22Rv1 (cell line): ENCODE results near the gene GDE1.

Experiments
- ZFX ChIP-seq: fragments of 450-650 bp; IDR thresholded peaks from 2 replicates; pipeline ENCODE4 v1.6.1; 2017; ENCODE audit warnings: antibody characterized with exemption, borderline replicate concordance
- TF ChIP-seq, protein P1 (sequence below): fragments of 450-650 bp; IDR thresholded peaks from 2 replicates; pipeline ENCODE4 v1.5.1; 2017; ENCODE audit warnings: mild to moderate bottlenecking

GRCh38 chr16:19507867-19508266 lies 14.0 kb downstream of the GDE1 start:
- TF ChIP-seq, protein P1, sequence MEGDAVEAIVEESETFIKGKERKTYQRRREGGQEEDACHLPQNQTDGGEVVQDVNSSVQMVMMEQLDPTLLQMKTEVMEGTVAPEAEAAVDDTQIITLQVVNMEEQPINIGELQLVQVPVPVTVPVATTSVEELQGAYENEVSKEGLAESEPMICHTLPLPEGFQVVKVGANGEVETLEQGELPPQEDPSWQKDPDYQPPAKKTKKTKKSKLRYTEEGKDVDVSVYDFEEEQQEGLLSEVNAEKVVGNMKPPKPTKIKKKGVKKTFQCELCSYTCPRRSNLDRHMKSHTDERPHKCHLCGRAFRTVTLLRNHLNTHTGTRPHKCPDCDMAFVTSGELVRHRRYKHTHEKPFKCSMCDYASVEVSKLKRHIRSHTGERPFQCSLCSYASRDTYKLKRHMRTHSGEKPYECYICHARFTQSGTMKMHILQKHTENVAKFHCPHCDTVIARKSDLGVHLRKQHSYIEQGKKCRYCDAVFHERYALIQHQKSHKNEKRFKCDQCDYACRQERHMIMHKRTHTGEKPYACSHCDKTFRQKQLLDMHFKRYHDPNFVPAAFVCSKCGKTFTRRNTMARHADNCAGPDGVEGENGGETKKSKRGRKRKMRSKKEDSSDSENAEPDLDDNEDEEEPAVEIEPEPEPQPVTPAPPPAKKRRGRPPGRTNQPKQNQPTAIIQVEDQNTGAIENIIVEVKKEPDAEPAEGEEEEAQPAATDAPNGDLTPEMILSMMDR = no peak
- TF ChIP-seq ZFX = no peak
